A673 (cell line): Measurements from ENCODE around the gene LCE3E.

Experiments
- CTCF ChIP-seq: fragments of 300-800, 200-600 bp; sonication (generic); conservative IDR thresholded peaks from 2 replicates; pipeline ENCODE4 v1.5.1; 2017; ENCODE audit warnings: low read depth, mild to moderate bottlenecking, antibody characterized with exemption, low read length, moderate library complexity, mixed read lengths
- EZH2 ChIP-seq: fragments of 200-600 bp; sonication (generic); IDR thresholded peaks from 2 replicates; pipeline ENCODE4 v1.6.1; 2017; ENCODE audit warnings: borderline replicate concordance, low read depth, mild to moderate bottlenecking, mixed read lengths, antibody characterized with exemption, low read length; ENCODE audit not compliant: poor library complexity, severe bottlenecking

GRCh38 chr1:152580433-152580832, 13.9 kb upstream of the LCE3E start, which contains the start of gene LCE3D:
- TF ChIP-seq CTCF, result no peak
- no peak for TF ChIP-seq EZH2
